Occipital lobe (tissue), 2 donors: ENCODE measurements around the gene GTPBP2. TPM values are rescaled to one million over a fixed set of nuclear protein-coding genes. Genes with fewer than 3 reads are reported as not detected.
"Not testable (repeated sequence)": the region's sequence is repeated elsewhere in the genome, so short reads cannot be mapped to it uniquely, and the experiment has no call there.

Source experiments
- DNase-seq: peaks from one replicate; lab custom pipeline; 2025; lab: John Stamatoyannopoulos, UW
- total RNA-seq: library from RNA; depleted of rRNA; stranded (reverse); fragments of >200 nt; gene quantifications from one replicate; pipeline ENCODE4 v1.2.3, GENCODE V29; 2014

GTPBP2 gene
- total RNA-seq, 1 donor from 2014 or later, result 33.5 TPM

DNA sequence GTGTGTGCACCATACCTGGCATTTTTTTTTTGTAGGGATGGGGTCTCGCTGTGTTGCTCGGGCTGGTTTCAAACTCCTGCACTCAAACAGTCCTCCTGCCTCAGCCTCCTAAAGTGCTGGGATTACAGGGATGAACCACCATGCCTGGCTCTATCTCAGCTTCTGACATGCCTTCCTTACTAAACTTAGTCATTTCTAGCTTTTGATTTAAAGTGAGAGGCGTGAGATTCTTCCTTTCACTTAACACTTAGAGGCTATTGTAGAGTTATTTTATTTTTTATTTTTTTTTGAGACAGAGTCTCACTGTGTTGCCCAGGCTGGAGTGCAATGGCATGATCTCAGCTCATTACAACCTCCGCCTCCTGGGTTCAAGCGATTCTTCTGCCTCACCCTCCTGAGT, 33.9 kb upstream of the GTPBP2 start:
- not testable (repeated sequence) for DNase-seq

DNA sequence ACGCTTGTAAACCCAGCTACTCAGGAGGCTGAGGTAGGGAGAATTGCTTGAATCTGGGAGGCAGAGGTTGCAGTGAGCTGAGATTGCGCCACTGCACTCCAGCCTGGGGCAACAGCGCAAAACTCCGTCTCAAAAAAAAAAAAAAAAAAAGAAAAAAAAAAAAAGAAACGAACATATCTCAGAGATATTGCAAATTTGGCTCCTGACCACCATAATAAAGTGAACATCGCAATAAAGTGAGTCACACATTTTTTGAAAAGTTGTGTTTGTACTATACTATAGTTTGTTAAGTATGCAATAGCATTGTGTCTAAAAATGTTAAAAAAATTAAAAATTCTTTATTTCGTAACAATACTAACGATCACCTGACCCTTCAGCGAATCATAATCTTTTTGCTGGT, 29.1 kb upstream of the GTPBP2 start:
- no peak for DNase-seq

DNA sequence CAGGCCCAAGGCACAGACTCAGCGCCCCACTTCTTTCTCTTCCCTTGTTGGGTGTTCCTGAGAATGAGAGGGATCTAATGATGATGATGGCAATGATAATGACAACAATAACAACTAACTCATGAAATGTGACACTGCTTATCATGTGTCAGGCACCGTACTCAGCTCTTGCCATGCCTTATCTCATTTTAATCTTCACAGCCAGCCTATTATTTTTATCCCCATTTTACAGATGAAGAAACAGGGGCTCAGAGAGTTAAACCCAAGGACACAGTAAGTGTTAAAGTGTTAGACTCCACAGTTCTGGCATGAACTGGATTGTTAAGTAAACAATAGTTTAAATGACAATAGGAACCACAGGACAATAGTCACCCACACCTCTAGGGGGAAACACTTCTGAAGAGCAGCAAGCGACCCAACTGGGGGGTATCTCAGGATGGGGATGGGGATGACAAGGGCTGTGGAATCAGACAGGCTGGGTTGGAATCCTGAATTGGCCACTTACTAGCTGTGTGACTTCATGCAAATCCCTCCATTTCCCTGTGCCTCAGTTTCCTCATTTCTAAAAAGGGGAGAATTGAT, 28.2 kb upstream of the GTPBP2 start:
- no peak for DNase-seq

DNA sequence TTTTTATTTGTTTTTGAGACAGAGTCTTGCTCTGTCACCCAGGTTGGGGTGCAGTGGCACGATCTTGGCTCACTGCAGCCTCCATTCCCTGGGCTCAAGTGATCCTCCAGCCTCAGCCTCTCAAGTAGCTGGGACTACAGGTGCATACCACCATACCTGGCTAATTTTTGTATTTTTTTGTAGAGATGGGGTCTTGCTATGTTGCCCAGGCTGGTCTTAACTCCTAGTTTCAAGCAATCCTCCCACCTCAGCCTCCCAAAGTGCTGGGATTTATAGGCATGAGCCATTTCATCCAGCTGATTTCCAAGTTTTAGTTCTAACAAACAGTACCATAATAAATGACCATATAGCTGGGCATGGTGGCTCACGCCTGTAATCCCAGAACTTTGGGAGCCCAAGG, 23.8 kb upstream of the GTPBP2 start:
- not testable (repeated sequence) for DNase-seq

DNA sequence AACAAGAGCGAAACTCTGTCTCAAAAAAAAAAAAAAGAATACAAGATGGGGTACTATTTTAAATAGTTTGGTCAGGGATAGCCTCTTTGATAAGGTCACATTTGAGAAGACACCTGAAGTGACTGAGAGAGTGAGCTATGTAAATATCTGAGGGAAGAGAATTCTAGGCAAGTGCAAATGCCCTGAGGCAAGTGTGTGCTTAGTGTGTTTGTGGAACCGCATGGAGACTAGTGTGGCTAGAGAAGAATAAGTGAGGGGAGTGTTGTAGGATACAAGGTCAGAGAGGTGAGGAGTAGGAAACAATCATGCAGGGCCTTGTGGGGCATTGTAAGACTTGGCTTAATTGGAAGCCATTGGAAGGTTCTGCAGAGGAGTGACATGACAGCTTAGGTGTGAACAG, 19.2 kb upstream of the GTPBP2 start:
- no peak for DNase-seq

DNA sequence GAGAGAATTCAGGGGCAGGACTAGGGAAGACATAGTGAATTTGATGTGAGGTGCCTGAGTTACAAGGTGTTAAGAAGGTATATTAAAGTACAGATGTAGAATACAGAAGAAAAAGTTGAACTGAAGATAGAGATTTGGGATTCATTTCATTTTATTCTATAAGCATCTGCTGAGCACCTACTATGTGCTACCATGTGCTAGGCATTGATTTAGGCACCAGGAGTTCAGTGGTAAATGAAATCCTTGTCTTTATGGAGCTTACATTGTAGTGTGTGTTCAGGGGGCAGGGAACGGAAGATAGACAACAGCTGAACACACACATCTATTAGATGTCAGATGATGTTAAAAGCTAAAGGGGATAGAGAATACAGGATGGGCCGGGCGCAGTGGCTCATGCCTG, 18.5 kb upstream of the GTPBP2 start:
- DNase-seq, result no peak

DNA sequence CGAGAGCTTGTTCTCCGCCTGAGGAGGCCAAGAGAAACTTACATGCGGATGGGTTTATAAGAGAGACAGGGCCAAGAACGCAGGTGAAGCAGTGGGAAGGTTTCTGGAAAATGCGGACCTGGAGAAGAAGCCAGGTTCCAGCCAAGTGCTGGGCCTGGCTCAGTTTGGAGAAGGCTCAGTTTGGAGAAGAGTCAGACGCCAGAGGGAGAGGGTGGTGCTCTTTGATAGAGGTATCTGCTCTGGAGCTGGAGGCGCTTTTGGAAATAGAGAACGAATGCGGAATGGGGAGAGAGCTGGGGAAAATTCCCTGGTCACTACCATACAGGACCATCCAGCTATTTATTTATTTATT, 16.5 kb upstream of the GTPBP2 start:
- no peak for DNase-seq

DNA sequence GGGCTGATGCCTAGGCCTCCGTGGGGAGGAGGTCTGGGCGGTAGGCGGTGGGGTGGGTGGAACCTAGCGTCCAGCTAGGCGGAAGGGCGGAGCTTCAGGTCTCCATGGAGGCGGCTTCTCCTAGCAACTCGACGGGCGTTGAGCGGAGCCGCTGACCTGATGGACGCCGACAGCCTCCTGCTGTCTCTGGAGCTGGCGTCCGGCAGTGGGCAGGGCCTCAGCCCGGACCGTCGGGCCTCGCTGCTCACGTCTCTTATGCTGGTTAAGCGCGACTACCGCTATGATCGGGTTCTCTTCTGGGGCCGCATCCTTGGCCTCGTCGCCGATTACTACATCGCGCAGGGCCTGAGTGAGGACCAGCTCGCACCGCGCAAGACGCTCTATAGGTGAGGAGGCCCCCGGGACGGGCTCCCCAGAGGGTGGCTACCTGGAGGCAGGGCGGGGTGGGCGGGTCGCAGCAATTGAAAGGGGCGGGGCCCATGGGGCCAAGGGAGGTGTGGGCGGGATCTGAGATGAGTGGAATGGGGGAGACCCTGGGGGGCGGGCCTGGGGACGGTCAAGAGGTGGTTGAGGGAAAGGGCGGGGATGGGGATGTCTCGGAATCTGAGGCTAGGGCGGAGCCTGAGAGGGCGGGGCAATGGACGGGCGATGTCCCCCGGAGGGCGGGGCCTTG, 16.0 kb upstream of the GTPBP2 start, which contains the start of gene RSPH9:
Gene RSPH9 (plus strand): TSS at position 97 of the 673 bp plus-strand sequence. CDS start 63 bp downstream, at position 160.
- DNase-seq, result no peak

DNA sequence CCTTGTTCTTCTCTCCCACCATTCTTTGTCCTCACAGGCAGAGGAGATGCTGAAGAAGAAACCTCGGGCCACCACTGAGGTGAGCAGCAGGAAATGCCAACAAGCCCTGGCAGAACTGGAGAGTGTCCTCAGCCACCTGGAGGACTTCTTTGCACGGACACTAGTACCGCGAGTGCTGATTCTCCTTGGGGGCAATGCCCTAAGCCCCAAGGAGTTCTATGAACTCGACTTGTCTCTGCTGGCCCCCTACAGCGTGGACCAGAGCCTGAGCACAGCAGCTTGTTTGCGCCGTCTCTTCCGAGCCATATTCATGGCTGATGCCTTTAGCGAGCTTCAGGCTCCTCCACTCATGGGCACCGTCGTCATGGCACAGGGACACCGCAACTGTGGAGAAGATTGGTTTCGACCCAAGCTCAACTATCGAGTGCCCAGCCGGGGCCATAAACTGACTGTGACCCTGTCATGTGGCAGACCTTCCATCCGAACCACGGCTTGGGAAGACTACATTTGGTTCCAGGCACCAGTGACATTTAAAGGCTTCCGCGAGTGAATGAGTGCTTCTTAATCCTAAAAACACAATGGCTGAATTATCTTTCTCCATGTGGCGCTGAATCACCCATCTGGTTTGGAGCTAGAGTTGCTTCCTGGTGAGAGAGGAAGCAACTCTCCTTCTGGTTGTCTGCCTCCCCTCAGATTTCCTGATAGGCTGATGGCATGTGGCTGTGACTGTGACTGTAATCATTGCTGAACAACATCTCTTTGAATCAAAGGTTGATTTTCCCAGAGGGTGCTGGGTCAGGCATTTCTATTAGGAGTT, 11.1 kb upstream of the GTPBP2 start:
- DNase-seq, result no peak

DNA sequence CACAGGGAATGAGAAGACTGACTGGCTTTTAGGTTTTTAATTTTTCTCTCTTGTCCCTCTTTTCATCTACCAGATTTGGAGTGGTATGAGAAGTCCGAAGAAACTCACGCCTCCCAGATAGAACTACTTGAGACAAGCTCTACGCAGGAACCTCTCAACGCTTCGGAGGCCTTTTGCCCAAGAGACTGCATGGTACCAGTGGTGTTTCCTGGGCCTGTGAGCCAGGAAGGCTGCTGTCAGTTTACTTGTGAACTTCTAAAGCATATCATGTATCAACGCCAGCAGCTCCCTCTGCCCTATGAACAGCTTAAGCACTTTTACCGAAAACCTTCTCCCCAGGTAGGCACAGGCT, 7.2 kb upstream of the GTPBP2 start:
- DNase-seq, result no peak

DNA sequence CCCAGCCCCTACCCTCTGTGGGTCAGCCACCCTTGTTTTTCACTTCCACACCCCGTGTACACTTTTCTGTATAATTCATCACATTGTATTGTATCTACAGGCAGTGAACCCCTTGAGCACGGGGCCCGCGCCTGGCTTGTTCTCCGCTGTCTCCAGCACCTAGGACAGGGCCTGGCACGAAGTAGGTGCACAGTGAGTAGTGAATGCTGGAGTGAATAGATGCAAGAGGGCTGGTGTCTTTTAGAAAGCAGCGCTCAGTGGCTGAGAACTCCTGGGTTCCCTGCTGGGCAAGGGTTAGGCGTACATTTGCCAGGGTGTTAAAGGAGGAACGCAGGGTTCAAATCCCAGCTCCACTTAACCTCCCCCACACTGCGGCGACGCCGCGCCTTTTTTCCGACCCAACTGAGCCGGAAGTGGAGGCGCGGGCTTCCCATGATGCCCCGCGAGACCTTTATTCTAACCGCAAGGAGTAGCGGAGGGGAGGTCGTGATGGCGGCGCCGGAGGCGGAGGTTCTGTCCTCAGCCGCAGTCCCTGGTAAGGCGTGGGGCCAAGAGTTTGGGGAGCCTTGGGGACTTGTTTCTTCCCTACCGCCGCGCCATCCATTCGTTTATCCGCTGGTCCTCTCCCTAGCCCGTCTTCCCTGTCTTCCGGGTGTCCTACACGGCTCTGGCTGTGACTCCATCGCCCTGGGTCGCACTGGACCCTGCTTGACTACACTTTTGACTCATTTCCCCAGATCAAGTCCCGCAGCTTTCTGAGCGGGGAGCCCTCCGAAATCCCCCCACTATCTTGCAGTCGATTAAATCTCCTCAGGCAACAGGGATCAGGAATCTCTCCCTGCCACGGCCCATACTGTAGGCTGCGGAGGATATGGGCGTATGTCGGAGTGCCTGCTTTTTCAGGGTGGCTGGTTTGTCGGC, 6.6 kb upstream of the GTPBP2 start, which contains the start of gene MAD2L1BP:
Gene MAD2L1BP (plus strand): TSS at position 454 of the 921 bp plus-strand sequence. CDS start 36 bp downstream, at position 490.
- peak; percentile 76 for DNase-seq

DNA sequence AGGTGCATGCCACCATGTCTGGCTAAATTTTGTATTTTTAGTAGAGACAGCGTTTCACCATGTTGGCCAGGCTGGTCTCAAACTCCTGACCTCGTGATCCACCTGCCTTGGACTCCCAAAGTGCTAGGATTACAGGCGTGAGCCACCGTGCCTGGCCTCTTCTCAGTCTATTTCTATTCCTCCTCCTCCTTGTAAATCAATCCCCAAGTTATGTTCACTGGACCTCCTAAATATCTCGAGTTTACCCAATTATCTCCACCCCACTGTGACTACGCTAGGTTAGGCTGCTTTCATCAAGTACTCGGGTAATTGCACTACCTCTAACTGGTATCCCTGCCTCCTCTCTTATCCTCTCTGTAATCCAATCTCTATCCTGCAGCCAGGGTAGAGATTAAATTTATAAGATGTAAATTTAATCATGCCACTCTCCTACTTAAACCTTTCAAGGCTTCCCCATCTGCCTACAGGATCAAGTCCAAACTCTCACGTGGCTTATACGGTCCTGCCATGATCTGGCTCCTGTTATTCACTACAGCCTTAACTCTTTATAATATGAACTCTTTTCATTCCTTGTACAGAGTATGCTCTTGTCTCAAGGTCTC, 5.7 kb upstream of the GTPBP2 start:
- no peak for DNase-seq

DNA sequence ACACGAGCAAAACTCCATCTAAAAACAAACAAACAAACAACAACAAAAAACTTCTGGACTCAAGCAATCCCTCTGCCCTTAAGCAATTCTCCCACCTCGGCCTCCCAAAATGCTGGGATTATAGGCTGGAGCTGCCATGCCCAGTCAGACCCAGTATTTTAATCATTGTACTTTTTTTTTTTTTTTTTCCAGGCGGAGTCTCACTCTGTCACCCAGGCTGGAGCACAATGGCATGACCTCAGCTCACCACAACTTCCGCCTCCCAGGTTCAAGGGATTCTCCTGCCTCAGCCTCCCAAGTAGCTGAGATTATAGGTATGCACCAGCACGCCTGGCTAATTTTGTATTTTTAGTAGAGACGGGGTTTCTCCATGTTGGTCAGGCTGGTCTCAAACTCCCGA, 3.9 kb upstream of the GTPBP2 start:
- DNase-seq, result not testable (repeated sequence)

DNA sequence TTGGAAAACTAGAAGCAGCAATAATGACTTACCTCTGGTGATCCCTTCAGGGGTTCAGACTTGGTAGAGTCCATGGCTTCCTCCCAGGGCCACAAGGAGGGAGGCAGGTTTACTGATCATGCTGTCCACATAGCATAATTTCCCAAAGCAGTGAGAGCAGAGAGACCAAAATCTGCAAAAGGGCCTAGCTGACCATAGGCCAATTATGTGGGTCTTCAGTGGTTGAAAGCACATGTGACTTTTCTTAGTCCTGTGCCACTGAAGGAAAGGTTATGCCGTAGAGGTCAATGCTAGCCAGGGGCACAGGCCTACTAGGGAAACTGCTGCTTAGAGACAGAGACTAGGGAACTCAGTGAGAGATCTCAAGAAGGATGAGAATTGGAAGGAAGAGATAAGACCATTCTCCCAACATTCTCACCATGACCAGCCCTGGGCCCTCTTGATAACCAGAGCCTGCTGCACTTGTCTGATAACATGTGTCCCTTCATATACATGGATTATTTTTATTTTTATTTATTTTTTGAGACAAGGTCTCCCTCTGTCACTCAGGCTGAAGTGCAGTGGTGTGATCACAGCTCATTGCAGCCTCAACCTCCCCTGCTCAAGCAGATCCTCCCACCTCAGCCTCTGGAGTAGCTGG, 2.0 kb upstream of the GTPBP2 start:
- DNase-seq, result no peak

DNA sequence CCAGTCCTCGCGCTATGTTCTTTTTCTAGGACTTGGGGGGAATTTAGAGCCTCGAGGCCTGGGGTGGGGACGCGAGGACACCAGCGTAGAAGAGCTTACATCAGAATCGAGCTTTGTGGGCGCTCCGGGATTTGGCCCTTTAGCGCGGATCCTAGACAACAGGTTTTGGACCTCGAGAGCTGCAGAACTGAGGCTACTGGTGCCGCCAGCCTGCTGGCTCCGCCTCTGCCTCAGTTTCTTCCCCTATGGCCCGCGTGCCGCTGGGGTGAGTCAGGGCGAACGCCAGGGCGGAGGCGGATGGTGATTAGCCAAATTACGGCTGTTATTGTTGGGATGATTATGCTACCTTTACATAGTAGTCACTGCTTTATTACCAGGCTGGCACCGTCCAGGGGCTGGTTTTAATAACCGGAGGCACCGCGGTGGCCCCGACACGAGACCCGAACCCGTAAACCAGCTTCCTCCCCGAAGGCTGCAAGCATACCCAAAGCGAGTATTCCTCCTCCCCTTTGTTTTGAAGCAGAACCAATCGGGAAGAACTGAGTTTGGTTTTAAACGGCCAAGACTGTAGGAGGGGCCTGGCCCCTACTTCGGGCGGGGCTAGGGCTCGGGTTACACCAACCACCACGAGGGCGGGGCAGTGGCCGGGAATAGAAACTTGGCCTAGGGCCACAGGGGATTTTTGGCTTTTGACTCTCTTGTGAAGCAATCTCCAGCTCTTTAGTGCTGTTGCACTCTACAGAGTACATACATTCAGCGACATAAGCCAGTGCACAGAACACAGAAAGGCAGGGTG, 639 bp upstream of the GTPBP2 start:
- peak; percentile 90 for DNase-seq

DNA sequence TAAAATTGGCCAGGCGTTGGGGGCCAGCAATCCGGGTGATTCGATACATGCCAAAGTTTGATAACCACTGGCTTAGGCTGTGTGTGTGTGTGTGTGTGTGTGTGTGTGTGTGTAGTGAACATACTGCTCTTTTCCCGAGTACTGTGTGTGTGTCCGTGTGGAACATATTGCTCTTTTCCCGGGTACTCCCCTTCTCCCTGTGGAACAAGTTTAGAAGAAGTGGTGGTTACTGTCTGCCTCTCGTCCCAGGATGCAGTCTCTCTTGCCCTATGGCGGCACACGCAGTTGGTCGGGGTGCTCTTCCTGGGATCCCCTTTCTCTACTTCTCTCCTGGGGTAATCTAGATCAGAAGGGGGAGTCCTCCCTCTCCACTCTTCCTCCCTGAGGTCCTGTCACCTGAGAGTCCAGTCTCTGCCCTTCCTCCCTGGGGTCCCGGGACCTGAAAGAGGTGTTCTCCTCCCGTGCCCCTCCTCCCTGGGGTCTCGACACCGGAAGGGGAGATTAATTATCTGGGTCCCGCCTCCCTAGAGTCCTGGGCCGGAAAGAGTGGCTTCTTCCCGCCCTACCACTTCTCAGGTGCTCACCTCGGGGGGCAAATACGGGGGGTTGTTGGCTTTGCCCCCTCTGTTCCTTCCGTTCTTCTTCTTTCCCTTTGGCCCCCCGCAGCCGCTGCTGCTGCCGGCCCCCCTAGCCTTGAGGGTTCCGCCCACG, 516 bp downstream of the GTPBP2 start:
- no peak for DNase-seq

DNA sequence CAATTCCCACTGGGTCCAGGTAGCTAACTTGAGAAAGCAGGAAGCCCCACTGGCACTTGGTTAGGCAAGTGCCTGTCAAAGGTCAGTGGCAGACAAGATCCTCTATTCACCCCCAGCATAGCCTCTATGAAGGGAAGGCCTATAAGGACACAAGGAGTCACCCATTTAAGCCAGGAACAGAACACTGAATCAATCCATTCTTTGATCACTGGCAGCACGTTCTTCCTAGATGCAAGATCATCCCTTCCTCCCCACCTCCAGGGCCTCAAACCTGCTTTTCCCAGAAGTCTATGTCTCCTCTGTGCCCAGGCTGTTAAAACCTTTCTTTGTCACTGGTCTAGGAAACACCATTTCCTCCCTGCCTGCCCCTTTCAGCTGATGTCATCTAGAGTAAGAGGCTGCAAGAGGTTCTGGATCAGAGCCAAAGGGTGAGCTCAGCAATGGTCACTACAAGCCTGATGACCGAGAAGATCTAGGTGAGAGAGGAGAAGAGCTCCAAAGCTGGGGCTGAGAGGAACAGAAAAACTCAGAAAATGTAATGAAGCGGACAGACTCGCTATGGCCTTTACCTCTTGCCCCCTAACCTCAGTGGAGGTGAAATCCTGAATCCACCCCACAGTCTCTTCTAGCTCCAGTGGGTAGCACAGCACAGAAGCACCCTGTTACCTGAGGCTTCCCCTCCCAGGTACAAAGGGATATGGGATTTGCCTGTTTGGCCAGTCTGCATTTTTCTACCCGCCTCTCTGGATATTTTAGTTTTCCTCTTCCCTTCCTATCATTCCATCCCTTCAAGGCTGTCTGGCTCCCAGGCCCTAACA, 1.8 kb downstream of the GTPBP2 start:
- DNase-seq, result peak; percentile 42

DNA sequence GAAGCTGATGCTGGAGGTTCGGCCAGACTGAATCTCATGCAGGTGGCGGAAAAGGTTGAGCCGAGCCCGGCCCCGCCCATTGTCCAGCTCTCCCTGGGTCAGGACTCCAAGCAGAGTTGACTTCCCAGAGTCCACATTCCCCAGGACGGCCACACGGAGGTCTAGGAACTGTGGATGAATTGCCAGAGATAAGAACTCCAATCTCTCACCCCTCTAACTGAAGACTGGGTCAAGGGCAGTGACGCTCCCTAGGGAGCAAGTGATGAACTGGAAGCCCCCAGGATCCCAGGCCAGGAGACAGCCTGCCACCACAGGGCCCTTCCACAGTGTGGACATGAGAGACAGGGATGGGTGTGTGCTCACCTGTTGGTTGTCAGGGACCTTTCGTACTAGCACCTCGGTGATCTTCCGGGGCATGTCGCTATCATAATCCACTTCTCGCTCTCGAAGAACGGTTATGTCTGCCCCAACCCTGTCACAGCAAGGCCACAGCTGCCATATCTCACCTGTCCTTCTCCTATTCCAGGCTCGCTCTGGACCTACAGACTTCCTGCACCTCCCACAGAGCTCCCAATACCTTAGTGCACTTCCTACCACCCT, 3.6 kb downstream of the GTPBP2 start:
- DNase-seq, result no peak
